Raji (cell line): Measurements from ENCODE around the gene KRT8.

Source experiments
- POLR2A ChIP-seq: IDR thresholded peaks from 2 replicates; pipeline ENCODE4 v1.6.1; 2011; ENCODE audit warnings: low read depth, low read length, control low read depth; ENCODE audit not compliant: insufficient read depth

Gene KRT8

GRCh38 chr12:52914576-52915121 is 9.8 kb upstream of the KRT8 start:
- TF ChIP-seq POLR2A: no peak

GRCh38 chr12:52913431-52913821 is 8.6 kb upstream of the KRT8 start:
- TF ChIP-seq POLR2A: no peak

DNA sequence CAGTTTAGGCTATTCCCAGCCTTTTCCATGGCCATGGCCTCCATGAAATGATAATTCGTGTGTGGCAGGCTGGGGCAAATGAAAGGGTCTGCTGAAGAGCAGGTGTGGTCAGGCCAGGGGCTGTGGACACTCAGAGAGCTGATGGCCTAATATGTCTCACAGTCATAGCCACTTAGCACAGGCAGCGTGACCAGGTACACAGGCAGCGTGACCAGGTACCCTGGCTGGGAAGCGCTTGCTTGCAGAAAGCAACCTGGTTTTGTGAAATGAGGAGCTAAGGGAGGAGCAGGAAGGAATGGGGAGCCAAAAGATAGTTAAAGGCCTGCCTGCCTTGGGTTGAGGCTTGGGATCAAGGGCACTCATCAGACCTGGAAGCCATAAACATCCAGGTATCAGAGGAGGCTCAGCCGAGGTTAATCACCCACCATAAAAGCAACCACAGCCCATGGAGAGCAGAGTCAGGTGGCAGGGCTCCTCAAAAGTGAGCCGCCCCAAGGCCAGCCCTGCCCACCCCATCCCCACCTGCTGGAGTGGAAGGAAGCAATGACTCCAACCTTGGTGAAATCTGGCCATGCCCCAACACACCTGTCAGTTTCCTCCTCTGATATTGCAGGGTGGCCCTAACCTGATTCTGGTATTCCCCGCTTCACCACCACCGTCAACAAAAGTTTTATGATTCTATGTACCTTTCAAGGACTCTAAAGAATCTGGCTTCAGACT is 8.0 kb upstream of the KRT8 start:
- no peak for TF ChIP-seq POLR2A

- no peak for TF ChIP-seq POLR2A
Measured at GRCh38 chr12:52910248-52910883, 5.5 kb upstream of the KRT8 start.

- TF ChIP-seq POLR2A: no peak
Measured at GRCh38 chr12:52909796-52910195, 4.9 kb upstream of the KRT8 start.

DNA sequence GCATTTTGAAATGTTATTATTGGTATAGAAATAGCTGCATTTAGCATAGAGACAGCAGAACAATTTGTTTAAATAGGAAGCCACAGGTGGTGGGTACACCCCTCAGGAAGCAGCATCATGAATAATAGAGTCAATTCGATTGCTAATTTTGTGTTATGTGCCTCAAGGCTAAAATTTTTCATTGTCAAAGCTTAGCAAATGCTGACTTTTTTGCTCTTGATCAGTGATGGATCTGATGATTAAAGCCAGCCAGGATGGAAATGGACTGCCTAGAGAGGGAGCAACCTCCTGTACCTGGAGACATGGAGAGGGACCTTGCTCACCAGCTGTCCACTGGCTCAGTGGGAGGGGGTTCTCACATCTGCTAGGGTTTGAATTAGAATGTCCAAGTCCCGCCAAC is 4.5 kb upstream of the KRT8 start:
- TF ChIP-seq POLR2A: no peak

GRCh38 chr12:52907092-52907810 is 2.4 kb upstream of the KRT8 start:
- TF ChIP-seq POLR2A: no peak

DNA sequence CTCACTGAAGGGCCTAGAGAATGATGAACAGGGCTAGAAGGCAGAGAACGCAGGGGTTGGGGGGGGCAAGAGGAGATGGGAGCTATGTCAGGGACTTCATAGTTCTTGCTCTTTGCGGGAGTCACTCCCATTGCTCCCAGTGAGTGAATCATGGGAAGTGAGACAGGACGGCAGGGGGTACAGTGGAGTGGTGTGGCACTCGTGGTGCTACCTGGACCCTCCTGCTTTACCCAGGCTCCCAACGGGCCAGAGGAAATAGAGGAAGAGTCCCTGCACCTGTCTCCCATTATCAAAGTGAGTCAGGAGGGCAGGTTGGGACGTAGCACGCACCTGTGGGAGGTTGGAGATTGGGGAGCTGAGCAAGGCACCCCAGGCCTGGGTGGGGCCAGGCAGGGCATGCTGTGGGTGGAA is 1.3 kb upstream of the KRT8 start:
- TF ChIP-seq POLR2A: no peak

DNA sequence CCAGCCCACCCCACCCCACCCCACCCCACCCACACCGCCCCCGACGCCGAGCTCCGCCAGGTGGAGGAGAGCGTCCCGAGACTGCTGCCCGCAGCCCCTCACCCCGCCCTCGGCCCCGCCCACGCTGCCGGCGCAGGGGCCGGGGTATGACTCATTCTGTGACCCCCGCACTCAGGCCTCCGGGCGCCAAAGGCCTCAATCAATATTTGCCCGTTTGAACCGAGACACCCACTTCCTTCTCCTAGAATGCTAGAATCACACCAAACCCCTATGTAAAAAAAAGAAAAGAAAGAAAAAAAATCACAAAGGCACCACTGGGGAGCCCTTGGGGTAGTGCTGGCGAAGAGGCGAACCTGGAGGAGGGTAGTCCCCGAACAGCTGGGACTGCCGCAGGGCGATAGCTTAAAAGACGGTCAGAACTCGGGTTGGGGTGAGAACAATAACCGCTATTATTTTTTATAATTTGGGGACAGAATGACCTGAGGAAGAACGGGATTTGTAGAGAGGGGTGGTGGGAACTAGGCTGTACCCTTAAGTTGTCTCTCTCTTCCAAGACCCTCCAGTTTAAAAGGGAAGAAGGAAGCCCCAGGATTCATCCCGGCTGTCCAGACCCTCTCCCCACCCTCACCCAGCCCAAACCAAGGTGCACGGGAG is 894 bp downstream of the KRT8 start:
- no peak for TF ChIP-seq POLR2A

GRCh38 chr12:52903285-52903854 is 1.5 kb downstream of the KRT8 start:
- TF ChIP-seq POLR2A: no peak

DNA sequence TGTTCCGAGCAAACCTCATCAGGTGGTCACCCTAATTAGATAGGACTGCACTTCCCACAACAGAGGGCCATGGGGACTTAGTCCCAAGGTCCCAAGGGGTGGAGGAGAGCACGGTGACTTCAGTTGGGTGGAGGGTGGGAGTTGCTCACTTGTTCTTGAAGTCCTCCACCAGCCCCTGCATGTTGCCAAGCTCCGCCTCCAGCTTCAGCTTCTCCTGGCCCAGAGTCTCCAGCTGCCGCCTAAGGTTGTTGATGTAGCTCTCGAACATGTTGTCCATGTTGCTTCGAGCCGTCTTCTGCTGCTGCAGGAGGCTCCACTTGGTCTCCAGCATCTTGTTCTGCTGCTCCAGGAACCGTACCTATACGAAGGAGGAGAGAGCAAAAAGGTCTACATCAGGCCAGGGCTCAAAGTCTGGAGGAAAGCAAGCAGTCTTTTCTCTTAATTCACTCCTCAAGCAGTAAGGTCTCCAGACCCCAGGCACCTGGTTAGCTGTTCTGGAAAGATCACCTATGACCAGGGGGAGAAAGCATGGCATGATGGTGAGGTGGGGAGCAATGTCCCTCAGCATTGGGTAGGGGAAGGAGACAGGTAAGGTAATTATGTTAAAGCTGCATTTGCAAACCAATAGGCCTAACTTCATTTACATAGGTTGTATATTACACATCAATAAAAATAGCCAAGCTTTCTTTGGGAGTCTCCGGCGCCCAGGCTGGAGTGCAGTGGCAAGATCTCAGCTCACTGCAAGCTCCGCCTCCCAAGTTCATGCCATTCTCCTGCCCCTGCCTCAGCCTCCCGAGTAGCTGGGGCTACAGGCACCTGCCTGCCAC is 2.9 kb downstream of the KRT8 start:
- no peak for TF ChIP-seq POLR2A

DNA sequence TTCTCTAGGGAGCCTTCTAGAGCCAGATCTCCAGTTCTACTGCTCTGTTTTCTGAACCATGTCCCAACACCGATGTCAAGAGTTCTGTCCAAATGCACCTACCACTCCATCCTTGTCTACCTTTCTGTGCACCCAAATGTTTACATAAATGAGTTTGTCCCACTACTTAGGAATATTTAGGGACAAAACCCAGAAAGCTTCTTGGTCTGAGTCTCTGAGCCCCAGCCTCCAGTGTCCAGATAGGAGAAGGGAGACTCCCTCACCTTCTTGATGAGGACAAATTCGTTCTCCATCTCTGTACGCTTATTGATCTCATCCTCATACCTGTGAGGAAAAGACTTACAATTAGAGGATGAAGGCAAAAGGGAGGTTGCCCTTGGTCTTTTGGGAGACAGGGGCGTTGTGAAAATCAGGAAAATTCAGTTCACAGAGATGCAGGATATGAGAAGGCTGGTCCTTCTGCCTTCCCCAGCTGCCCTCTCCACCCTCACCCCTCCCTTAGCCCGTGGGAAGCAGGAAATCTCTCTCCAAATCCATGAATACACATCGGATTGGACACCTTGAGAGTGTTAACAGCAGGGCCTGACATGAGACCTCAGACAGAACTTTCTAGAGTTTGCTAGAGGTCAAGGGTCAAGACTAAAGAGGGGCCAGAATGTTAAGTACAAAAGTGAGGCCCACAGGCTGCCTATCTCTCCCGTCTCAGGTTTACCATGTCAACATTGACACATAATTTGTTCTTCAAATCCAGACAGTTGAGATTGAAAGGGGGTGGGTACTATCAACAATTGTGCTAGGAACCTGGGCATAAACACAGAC is 3.8 kb downstream of the KRT8 start:
- TF ChIP-seq POLR2A: no peak

DNA sequence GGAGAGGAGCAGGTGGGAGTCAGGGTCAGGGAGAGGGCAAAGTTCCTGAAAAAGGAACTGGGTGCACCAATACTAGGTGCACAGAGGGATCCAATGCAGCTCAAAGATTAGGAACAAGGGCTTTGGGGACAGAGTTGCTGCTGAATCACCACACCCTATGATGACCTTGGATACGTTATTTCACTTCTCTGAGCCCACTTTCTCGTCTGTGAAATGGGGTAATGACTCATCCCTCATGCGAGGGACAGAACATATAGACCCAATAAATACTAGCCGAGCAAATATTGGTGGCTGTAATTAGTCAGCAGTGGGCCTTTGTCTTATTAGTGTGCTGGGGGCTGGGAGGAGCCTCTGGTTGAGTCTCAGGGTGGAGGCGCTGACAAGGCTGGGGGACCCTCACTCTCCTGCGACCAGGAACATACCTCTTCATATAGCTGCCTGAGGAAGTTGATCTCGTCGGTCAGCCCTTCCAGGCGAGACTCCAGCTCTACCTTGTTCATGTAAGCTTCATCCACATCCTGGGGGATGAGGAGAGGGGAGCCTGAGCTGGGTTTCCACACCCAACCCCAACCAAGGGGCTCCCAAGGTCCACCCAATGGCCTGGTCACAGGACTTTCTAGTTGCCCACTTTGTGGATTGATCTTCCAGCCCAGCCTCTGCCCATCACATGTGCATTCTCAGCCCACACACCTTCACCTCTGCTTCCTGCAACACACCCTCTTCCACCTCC is 4.5 kb downstream of the KRT8 start:
- TF ChIP-seq POLR2A: no peak
